K562 (cell line): Measurements from ENCODE around the gene TICAM1. TPM values are rescaled to one million over a fixed set of nuclear protein-coding genes. Genes with fewer than 3 reads are reported as not detected.

Experiments used
- ARHGAP35 ChIP-seq: fragments of 450-650 bp; IDR thresholded peaks from 2 replicates; pipeline ENCODE4 v1.6.1; 2018; ENCODE audit not compliant: partially characterized antibody
- BCLAF1 ChIP-seq, 2 experiments: fragments of 450-650 bp in 1 of 2; IDR thresholded peaks; 2 replicates each; pipeline ENCODE4 v1.6.1; 2011 to 2017; ENCODE audit warnings: low read depth in 2 of 2, antibody characterized with exemption in 1 of 2, borderline replicate concordance in 1 of 2, low read length in 1 of 2, mild to moderate bottlenecking in 1 of 2, mixed read lengths in 1 of 2; ENCODE audit not compliant: control insufficient read depth in 1 of 2
- BDP1 ChIP-seq: IDR thresholded peaks from 3 replicates; pipeline ENCODE4 v1.6.1; 2011; ENCODE audit not compliant: insufficient read length, insufficient read depth
- BHLHE40 ChIP-seq: IDR thresholded peaks from 2 replicates; pipeline ENCODE4 v1.6.1; 2011; ENCODE audit warnings: low read length, improper control_type of control experiment
- CBX3 ChIP-seq, 2 experiments: IDR thresholded peaks; 1 replicate in 1 of 2; 2 replicates in 1 of 2; pipeline ENCODE4 v1.6.1; 2012; ENCODE audit warnings: inconsistent platforms in 2 of 2, low read length in 2 of 2, borderline replicate concordance in 1 of 2, control low read depth in 1 of 2
- EP400 ChIP-seq: fragments of 450-650 bp; IDR thresholded peaks from 2 replicates; pipeline ENCODE4 v1.6.1; 2017; ENCODE audit warnings: antibody characterized with exemption, mild to moderate bottlenecking, moderate library complexity
- ESRRB ChIP-seq: fragments of 250-450 bp; sonication (Bioruptor Pico); IDR thresholded peaks from 2 replicates; pipeline ENCODE4 v1.5.0; 2020; ENCODE audit warnings: mild to moderate bottlenecking, moderate library complexity, borderline replicate concordance
- FOXA1 ChIP-seq: fragments of 450-650 bp; IDR thresholded peaks from 2 replicates; pipeline ENCODE4 v1.6.1; 2016; ENCODE audit warnings: mild to moderate bottlenecking, borderline replicate concordance
- HCFC1 ChIP-seq: IDR thresholded peaks from 2 replicates; pipeline ENCODE4 v1.6.1; 2012; ENCODE audit warnings: low read depth, low read length, improper control_type of control experiment
- HDAC2 ChIP-seq: fragments of 450-650 bp; IDR thresholded peaks from 2 replicates; pipeline ENCODE4 v1.6.1; 2016; ENCODE audit warnings: mild to moderate bottlenecking
- HEY1 ChIP-seq: fragments of 250-450 bp; sonication (Bioruptor Pico); IDR thresholded peaks from 2 replicates; pipeline ENCODE4 v1.5.0; 2020; ENCODE audit warnings: mild to moderate bottlenecking, moderate library complexity, borderline replicate concordance
- KDM2B ChIP-seq: fragments of 250-450 bp; sonication (Bioruptor Pico); IDR thresholded peaks from 2 replicates; pipeline ENCODE4 v1.8.0; 2021; ENCODE audit warnings: mild to moderate bottlenecking, moderate library complexity
- SIN3A ChIP-seq, 2 experiments: fragments of 150-350 bp in 1 of 2; IDR thresholded peaks; 2 replicates each; pipeline ENCODE4 v1.6.1; 2011 to 2016; ENCODE audit warnings: borderline replicate concordance in 2 of 2, low read depth in 2 of 2, low read length in 2 of 2, mild to moderate bottlenecking in 2 of 2, moderate library complexity in 2 of 2; ENCODE audit not compliant: control insufficient read depth in 1 of 2
- SMC3 ChIP-seq: conservative IDR thresholded peaks from 2 replicates; pipeline ENCODE4 v1.6.1; 2011; ENCODE audit warnings: low read depth, low read length, improper control_type of control experiment; ENCODE audit not compliant: insufficient read depth
- TCF7L2 ChIP-seq: fragments of 150-350 bp; IDR thresholded peaks from 2 replicates; pipeline ENCODE4 v1.6.1; 2016; ENCODE audit warnings: low read depth, mild to moderate bottlenecking, low read length, moderate library complexity
- ZBTB12 ChIP-seq: fragments of 250-450 bp; sonication (Bioruptor Pico); IDR thresholded peaks from 2 replicates; pipeline ENCODE4 v1.4.0; 2020
- ZKSCAN3 ChIP-seq: fragments of 250-450 bp; sonication (Bioruptor Pico); IDR thresholded peaks from 2 replicates; pipeline ENCODE4 v1.4.0; 2020
- ZNF354B ChIP-seq: fragments of 250-450 bp; sonication (Bioruptor Pico); IDR thresholded peaks from 2 replicates; pipeline ENCODE4 v1.4.0; 2020
- ZNF436 ChIP-seq: fragments of 250-450, 450-650 bp; sonication (Bioruptor Pico); formaldehyde crosslinking; IDR thresholded peaks from 2 replicates; pipeline ENCODE4 v1.7.0; 2020; ENCODE audit warnings: mild to moderate bottlenecking
- ZNF586 ChIP-seq: fragments of 450-650 bp; formaldehyde crosslinking; conservative IDR thresholded peaks from 2 replicates; pipeline ENCODE4 v1.4.0; 2020; ENCODE audit warnings: mild to moderate bottlenecking, moderate library complexity
- ZNF79 ChIP-seq: fragments of 250-450 bp; sonication (Bioruptor Pico); IDR thresholded peaks from 2 replicates; pipeline ENCODE4 v1.4.0; 2020; ENCODE audit warnings: low read depth, mild to moderate bottlenecking, moderate library complexity
- polyA plus RNA-seq, 8 experiments: library from polyadenylated mRNA; depleted of rRNA in 4 of 8; stranded (reverse) in 5 of 8; unstranded in 3 of 8; fragments of >200 nt; fragmentation: Nextera tagmentation in 2 of 8; fragmentation: Illumina TruSeq in 1 of 8; extraction: Ambion mirVana in 2 of 8; extraction: Trizol in 1 of 8; gene quantifications; 2 replicates each; pipeline versions ENCODE4 v1.2.1 to v1.2.3, GENCODE V29; 2011 to 2014; ENCODE audit warnings: inconsistent platforms in 1 of 8, missing spikeins in 1 of 8
- total RNA-seq, 7 experiments: library from RNA; depleted of rRNA in 6 of 7; stranded (reverse); fragments of >200 nt in 6 of 7; fragmentation: Illumina TruSeq in 2 of 7; extraction: Trizol in 2 of 7; gene quantifications; 2 replicates each; pipeline versions ENCODE4 v1.2.1 to v1.2.3, GENCODE V29; 2011 to 2021; ENCODE audit warnings: low replicate concordance in 1 of 7
- TF ChIP-seq, protein P1 (sequence below): sonication (generic); formaldehyde crosslinking; IDR thresholded peaks from 2 replicates; pipeline ENCODE4 v1.9.0; 2022; ENCODE audit warnings: mild to moderate bottlenecking, missing genetic modification reagents

TICAM1 gene
- total and polyA plus RNA-seq, 9 of the 15 experiments (the other 6 are each of a cell fraction or from before 2014, with no cell fraction given) = 0.07 to 11.6 (median 1.5) TPM

GRCh38 chr19:4811328-4812131 is 20.0 kb downstream of the TICAM1 start (continued):
- TF ChIP-seq BCLAF1 (IDR thresholded peaks at IDR 0.05; ENCODE audit: borderline replicate concordance in 1 of 2, control insufficient read depth in 1 of 2, low read depth in 2 of 2, low read length in 1 of 2) (no peak), BHLHE40 (0 out of 2 replicates have a peak, but pooled peaks have one; percentile 31), HEY1 (no peak), ZNF436 (CRISPR knock-in tag) (no peak), ZNF354B (no peak), BDP1 (no peak), HCFC1 (no peak), ZKSCAN3 (CRISPR knock-in tag) (no peak), KDM2B (no peak), ESRRB (CRISPR knock-in tag) (no peak), FOXA1 (no peak), ZNF79 (CRISPR knock-in tag) (no peak), TCF7L2 (no peak), HDAC2 (peak; percentile 89), ZNF586 (CRISPR knock-in tag) (no peak), ARHGAP35 (peak; percentile 56), SIN3A (IDR thresholded peaks at IDR 0.05; ENCODE audit: borderline replicate concordance in 2 of 2, control insufficient read depth in 1 of 2, low read depth in 2 of 2, low read length in 2 of 2) (no peak), EP400 (no peak), ZBTB12 (no peak), CBX3 (IDR thresholded peaks at IDR 0.05; ENCODE audit: borderline replicate concordance in 1 of 2, low read length in 2 of 2) (no peak), SMC3 (peak; percentile 81)
- TF ChIP-seq, protein P1, sequence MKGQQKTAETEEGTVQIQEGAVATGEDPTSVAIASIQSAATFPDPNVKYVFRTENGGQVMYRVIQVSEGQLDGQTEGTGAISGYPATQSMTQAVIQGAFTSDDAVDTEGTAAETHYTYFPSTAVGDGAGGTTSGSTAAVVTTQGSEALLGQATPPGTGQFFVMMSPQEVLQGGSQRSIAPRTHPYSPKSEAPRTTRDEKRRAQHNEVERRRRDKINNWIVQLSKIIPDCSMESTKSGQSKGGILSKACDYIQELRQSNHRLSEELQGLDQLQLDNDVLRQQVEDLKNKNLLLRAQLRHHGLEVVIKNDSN = no peak
